ENCODE measurements around the gene SLC51A. TPM values are rescaled to one million over a fixed set of nuclear protein-coding genes. Genes with fewer than 3 reads are reported as not detected.

SLC51A gene
- total and polyA plus RNA-seq, 10 donors = 0.30 to 14.6 (median 3.4) TPM

DNA sequence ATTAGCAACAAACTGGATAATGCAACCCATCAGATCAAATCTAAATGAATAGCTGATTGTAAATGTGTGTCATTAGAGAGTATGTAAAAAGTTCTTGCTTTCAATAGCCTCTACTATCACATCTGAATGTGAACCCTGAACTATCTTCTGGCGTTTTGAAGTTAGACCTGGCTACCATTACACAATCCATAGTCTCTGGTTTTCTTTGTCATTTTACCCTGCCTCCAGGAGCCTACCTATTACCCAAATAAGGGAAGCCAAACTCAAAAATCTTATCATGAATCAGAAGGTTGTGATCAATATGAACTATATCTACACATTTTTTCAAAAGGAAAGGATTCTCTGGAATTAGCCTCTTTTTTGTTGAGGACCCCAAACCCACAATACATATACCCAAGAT is 39.4 kb downstream of the SLC51A start:
- Histone ChIP-seq H3K9me3 (no peaks in the 10 kb centered on the region), H3K4me3 (no peak overlapping the region), H3K27ac (no peak overlapping the region), H3K4me1 (peaks cover 0 to 7% (median 0%) of the 10 kb centered on the region in 6 donors), H3K27me3 (replicated peaks in 1 of 7) (no peaks in the 10 kb centered on the region), H3K36me3 (peaks cover 0 to 88% (median 37%) of the 10 kb centered on the region in 6 donors)
- 79 to 94% (median 81%) methylated on average over 1 of the region's 1 CpG for WGBS, 5 donors
- no peak for DNase-seq
- intact Hi-C loops (cut with DNase I; ENCODE audit: low total_unique reads) = no loop called here
- TF ChIP-seq POLR2A (IDR thresholded peaks at IDR 0.05) = no peak
- TF ChIP-seq POLR2AphosphoS5 (IDR thresholded peaks at IDR 0.05) = no peak
- TF ChIP-seq, protein P1, sequence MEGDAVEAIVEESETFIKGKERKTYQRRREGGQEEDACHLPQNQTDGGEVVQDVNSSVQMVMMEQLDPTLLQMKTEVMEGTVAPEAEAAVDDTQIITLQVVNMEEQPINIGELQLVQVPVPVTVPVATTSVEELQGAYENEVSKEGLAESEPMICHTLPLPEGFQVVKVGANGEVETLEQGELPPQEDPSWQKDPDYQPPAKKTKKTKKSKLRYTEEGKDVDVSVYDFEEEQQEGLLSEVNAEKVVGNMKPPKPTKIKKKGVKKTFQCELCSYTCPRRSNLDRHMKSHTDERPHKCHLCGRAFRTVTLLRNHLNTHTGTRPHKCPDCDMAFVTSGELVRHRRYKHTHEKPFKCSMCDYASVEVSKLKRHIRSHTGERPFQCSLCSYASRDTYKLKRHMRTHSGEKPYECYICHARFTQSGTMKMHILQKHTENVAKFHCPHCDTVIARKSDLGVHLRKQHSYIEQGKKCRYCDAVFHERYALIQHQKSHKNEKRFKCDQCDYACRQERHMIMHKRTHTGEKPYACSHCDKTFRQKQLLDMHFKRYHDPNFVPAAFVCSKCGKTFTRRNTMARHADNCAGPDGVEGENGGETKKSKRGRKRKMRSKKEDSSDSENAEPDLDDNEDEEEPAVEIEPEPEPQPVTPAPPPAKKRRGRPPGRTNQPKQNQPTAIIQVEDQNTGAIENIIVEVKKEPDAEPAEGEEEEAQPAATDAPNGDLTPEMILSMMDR (IDR thresholded peaks at IDR 0.05 in 8 of 11, conservative IDR thresholded peaks at IDR 0.05 in 3 of 11) = no peak

DNA sequence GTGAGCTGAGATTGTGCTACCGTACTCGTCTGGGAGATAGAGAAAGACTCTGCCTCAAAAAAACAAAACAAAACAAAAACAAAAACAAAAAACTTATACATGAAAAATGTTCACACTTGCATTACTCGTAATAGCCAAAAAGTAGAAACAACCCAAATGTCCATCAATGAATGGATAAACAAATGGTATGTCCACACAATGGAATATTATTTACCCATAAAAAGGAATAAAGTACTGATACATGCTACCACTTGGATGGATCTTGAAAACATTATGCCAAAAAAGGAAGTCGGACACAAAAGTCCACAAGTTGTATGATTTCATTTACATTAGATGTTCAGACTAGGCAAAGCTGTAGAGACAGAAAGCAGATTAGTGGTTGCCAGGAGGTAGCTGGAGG is 44.5 kb downstream of the SLC51A start:
- Histone ChIP-seq H3K9me3 (no peaks in the 10 kb centered on the region), H3K4me3 (no peak overlapping the region), H3K27me3 (replicated peaks in 1 of 7) (no peaks in the 10 kb centered on the region), H3K4me1 (no peaks in the 10 kb centered on the region), H3K36me3 (peaks cover 0 to 93% (median 49%) of the 10 kb centered on the region in 6 donors), H3K27ac (no peak overlapping the region)
- no peak for DNase-seq
- TF ChIP-seq, protein P1 (IDR thresholded peaks at IDR 0.05 in 8 of 11, conservative IDR thresholded peaks at IDR 0.05 in 3 of 11) = no peak
- TF ChIP-seq POLR2A (IDR thresholded peaks at IDR 0.05) (no peak), POLR2AphosphoS5 (IDR thresholded peaks at IDR 0.05) (no peak)
- intact Hi-C loops (cut with DNase I; ENCODE audit: low total_unique reads) = no loop called here
- WGBS, 5 donors = 95 to 99% (median 97%) methylated on average over 4 of the region's 4 CpGs

DNA sequence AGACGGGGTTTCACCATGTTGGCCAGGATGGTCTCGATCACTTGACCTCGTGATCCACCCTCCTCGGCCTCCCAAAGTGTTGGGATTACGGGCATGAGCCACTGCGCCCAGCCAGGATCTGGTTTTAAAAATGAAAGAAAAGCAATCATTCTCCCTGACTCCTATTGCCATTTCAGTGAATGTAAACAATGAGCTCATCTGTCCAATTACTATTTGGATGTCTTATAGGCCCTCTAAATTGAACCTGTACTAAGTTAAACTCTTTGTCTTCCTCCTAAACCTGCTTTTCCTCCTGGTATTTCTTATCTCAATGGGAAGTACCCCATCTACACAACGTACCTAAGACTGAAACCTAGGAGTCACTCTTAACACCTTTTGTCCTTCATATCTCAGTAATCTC is 47.5 kb downstream of the SLC51A start:
- H3K27me3 ChIP-seq (replicated peaks in 1 of 7) = no peaks in the 10 kb centered on the region
- no peak overlapping the region for H3K4me3 ChIP-seq
- no peak for DNase-seq
- H3K4me1 ChIP-seq = peaks cover 0 to 11% (median 7%) of the 10 kb centered on the region in 6 donors
- H3K36me3 ChIP-seq = peaks cover 0 to 95% (median 50%) of the 10 kb centered on the region in 6 donors
- H3K9me3 ChIP-seq = no peaks in the 10 kb centered on the region
- WGBS, 5 donors = 93 to 98% (median 96%) methylated on average over 7 of the region's 7 CpGs
- intact Hi-C loops (cut with DNase I; ENCODE audit: low total_unique reads) = no loop called here
- H3K27ac ChIP-seq = no peak overlapping the region
- TF ChIP-seq POLR2AphosphoS5 (IDR thresholded peaks at IDR 0.05) (no peak), POLR2A (IDR thresholded peaks at IDR 0.05) (no peak)
- TF ChIP-seq, protein P1 (IDR thresholded peaks at IDR 0.05 in 8 of 11, conservative IDR thresholded peaks at IDR 0.05 in 3 of 11) = no peak

DNA sequence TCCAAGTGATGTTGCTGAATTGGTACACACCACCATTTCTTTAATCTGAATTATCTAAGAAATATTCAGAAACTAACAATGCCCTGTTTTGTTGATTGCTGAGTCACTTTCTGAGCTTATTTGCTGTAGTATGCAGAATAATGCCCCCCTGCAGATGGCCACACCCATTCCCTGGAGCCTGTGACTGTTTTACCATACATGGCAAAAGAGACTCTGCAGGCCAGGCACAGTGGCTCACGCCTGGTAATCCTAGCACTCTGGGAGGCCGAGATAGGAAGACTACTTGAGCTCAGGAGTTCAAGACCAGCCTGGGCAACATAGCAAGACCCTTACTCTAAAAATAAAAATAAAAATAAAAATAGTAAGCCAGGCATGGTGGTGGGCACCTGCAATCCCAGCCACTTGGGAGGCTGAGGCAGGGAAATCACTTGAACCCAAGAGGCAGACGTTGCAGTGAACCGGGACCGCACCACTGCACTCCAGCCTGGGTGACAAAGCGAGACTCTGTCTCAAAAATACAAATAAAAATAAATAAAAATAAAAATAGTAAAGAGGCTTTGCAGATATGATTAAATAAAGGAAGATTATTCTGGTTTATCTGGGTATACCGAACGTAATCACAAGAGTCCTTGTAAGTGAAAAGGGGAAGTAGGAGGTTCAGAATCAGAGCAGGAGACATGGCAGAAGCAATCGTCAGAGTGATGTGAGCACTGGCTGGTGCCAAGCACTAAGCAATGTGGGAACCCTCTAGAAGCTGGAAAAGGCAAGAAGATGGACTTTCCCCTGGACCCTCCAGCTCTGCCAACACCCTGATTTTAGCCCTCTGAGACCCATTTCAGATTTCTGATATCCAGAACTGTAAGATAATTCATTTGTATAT is 52.2 kb downstream of the SLC51A start:
- H3K4me3 ChIP-seq = no peak overlapping the region
- H3K4me1 ChIP-seq = peaks cover 0 to 32% (median 11%) of the 10 kb centered on the region in 6 donors
- intact Hi-C loops (cut with DNase I; ENCODE audit: low total_unique reads) = no loop called here
- peaks cover 0 to 83% (median 52%) of the 10 kb centered on the region in 6 donors for H3K36me3 ChIP-seq
- DNase-seq = no peak
- TF ChIP-seq POLR2A (IDR thresholded peaks at IDR 0.05) (no peak), POLR2AphosphoS5 (IDR thresholded peaks at IDR 0.05) (no peak)
- TF ChIP-seq, protein P1 (IDR thresholded peaks at IDR 0.05 in 8 of 11, conservative IDR thresholded peaks at IDR 0.05 in 3 of 11) = no peak
- H3K27me3 ChIP-seq (replicated peaks in 1 of 7) = no peaks in the 10 kb centered on the region
- no peaks in the 10 kb centered on the region for H3K9me3 ChIP-seq
- 59 to 70% (median 67%) methylated on average over 9 of the region's 9 CpGs for WGBS, 5 donors
- H3K27ac ChIP-seq = peak overlapping the region in 2 of 8 donors; percentile 49 to 61

All from spleen (tissue), 11 donors.